Measurements from ENCODE around the gene CYP39A1.

The CYP39A1 gene

GRCh38 chr6:46505693-46506512 lies 146.7 kb downstream of the CYP39A1 start:
- TF ChIP-seq CTCF (IDR thresholded peaks at IDR 0.05; ENCODE audit: low read depth, low read length) = no peak
- in situ Hi-C loops (cut with HindIII; ENCODE audit: low sequenced_read_pairs) = no loop called here
- no peak overlapping the region for H3K4me3 ChIP-seq (ENCODE audit: low read depth, low read length)
- DNase-seq (ENCODE audit: low read depth, low spot score) = no peak

- no peak for TF ChIP-seq CTCF (IDR thresholded peaks at IDR 0.05; ENCODE audit: low read depth, low read length)
- DNase-seq (ENCODE audit: low read depth, low spot score) = no peak
- H3K4me3 ChIP-seq (ENCODE audit: low read depth, low read length) = no peak overlapping the region
- in situ Hi-C loops (cut with HindIII; ENCODE audit: low sequenced_read_pairs) = no loop called here
Observed at GRCh38 chr6:46504242-46504641, 148.4 kb downstream of the CYP39A1 start.

GRCh38 chr6:46502486-46503119 lies 150.0 kb downstream of the CYP39A1 start:
- in situ Hi-C loops (cut with HindIII; ENCODE audit: low sequenced_read_pairs) = no loop called here
- DNase-seq (ENCODE audit: low read depth, low spot score) = no peak
- no peak overlapping the region for H3K4me3 ChIP-seq (ENCODE audit: low read depth, low read length)
- no peak for TF ChIP-seq CTCF (IDR thresholded peaks at IDR 0.05; ENCODE audit: low read depth, low read length)

- DNase-seq (ENCODE audit: low read depth, low spot score) = no peak
- TF ChIP-seq CTCF (IDR thresholded peaks at IDR 0.05; ENCODE audit: low read depth, low read length) = no peak
- in situ Hi-C loops (cut with HindIII; ENCODE audit: low sequenced_read_pairs) = no loop called here
- no peak overlapping the region for H3K4me3 ChIP-seq (ENCODE audit: low read depth, low read length)
Observed at GRCh38 chr6:46501136-46502089, 151.2 kb downstream of the CYP39A1 start.

- H3K4me3 ChIP-seq (ENCODE audit: low read depth, low read length) = no peak overlapping the region
- in situ Hi-C loops (cut with HindIII; ENCODE audit: low sequenced_read_pairs) = no loop called here
- DNase-seq (ENCODE audit: low read depth, low spot score) = no peak
- no peak for TF ChIP-seq CTCF (IDR thresholded peaks at IDR 0.05; ENCODE audit: low read depth, low read length)
Observed at GRCh38 chr6:46500382-46500781, 152.2 kb downstream of the CYP39A1 start.
